Muscle of arm (tissue), 12 donors: ENCODE results near the gene PLOD2. TPM values are rescaled to one million over a fixed set of nuclear protein-coding genes. Genes with fewer than 3 reads are reported as not detected.
"Not testable (repeated sequence)": the region's sequence is repeated elsewhere in the genome, so short reads cannot be mapped to it uniquely, and the experiment has no call there.

ENCODE experiments used
- DNase-seq: peaks from one replicate; pipeline ENCODE4 v3.0.0-alpha.2; 2013
- polyA plus RNA-seq, 12 donors: library from polyadenylated mRNA; unstranded; fragments of 120-200 nt; gene quantifications; one replicate each; pipeline ENCODE4 v1.2.1, GENCODE V29; 2013; ENCODE audit not compliant: insufficient read length in 12 of 12

PLOD2 gene
- polyA plus RNA-seq, 12 donors, result 13.4 to 80.7 (median 26.4) TPM; not detected in 1

- no peak for DNase-seq
These were observed 15.3 kb downstream of the PLOD2 start for GRCh38 chr3:146145642-146146041.

DNA sequence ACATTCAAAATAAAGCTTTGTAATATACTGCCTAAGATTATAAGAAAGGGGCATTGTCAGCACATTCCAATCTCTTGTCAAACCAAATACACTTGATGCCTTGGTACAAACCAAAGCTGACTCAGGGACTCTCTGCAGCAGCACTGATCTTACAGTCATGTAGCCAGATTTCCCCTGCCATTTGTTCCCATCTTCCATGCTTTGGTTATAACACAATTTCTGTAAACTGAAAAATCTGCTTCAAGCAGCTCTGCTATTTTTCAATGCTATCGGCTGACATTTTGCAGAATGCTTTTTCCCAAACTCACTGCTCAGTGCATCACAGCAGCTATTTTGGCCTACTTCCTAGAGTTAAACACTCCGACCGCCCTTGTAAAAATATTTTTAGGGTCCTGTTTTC lies 18.2 kb downstream of the PLOD2 start:
- DNase-seq, result no peak

DNA sequence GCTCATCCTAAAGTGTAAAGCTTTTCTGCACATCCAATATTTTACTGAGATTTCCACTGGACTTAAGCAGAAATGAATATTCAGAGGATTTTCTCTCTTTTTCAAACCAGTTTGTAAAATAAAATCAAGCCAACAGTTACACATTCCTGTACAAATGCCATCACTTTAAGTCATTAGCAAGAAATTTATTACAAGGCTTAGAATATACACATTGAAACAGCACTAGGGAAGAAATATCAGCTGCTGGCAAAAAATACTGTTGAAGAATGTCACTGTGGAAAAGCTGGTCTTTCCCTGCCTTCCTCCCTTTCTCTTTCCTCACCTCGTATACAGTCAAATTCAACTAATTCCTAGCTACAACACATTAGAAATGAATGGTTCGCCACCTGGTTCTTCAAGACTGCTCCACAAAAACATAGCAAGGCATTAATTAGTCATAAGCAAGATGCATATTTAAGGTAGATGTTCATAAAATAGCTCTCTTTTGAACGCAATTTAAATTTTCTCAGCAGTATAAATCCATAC lies 21.3 kb downstream of the PLOD2 start:
- DNase-seq, result no peak

GRCh38 chr3:146138902-146139301 lies 22.1 kb downstream of the PLOD2 start:
- DNase-seq, result no peak

DNA sequence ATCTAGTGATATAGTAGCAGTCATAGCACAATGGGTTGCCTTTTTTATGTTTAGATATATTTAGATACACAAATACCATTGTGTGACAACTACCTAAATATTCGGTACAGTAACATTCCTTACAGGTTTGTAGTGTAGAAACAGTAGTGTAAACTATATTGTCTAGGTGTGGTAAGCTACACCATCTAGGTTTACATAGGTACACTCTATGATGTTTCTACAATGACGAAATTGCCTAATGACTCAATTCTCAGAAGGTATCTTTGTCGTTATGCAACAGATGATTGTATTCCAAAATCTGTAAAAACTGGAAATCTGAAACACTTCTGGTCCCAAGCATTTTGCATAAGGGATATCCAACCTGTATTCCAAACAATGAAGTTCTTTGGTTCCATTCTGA lies 24.3 kb downstream of the PLOD2 start:
- DNase-seq, result no peak

GRCh38 chr3:146134348-146135117 lies 26.5 kb downstream of the PLOD2 start:
- no peak for DNase-seq

DNA sequence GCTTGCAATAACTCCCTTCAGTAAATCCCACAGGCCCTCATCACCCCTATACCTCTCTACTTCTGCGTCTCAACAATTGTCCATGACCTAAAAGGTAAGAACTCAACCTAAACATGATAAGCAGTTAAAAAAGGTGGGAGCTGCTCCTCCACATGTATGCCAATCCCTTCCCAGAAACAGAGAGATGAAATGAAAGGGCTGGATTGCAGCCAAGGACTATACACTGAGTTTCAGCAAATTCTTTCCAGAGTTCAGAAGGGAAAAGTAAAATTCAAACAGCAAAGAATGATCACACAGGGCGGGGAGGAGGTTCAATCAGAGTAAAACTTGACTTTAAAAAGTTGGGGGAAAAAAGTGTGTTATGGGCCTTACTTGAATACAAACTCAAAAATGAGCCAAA lies 27.5 kb downstream of the PLOD2 start:
- peak; percentile 46 for DNase-seq

- no peak for DNase-seq
These were observed 29.2 kb downstream of the PLOD2 start for GRCh38 chr3:146131616-146132410.

- no peak for DNase-seq
These were observed 30.1 kb downstream of the PLOD2 start for GRCh38 chr3:146130881-146131371.

- no peak for DNase-seq
These were observed 31.2 kb downstream of the PLOD2 start for GRCh38 chr3:146129750-146130149.

DNA sequence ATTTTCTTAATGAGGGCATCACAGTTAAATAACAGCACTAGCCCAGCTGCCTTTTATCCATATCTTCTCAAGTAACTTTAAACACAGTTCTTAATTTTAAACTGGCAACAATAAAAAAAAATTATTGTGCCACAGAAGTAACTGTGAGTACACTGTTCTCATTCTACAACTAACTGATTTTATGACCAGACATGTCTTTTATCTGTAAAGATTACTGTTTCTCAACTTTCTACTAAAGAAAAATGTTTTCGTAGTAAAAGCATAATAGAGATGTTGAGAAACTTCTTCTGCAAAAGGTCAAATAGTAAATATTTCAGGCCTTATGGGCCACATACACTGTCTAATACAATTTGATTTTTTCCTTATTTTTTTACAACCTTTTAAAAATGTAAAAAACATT lies 32.0 kb downstream of the PLOD2 start:
- DNase-seq, result no peak

DNA sequence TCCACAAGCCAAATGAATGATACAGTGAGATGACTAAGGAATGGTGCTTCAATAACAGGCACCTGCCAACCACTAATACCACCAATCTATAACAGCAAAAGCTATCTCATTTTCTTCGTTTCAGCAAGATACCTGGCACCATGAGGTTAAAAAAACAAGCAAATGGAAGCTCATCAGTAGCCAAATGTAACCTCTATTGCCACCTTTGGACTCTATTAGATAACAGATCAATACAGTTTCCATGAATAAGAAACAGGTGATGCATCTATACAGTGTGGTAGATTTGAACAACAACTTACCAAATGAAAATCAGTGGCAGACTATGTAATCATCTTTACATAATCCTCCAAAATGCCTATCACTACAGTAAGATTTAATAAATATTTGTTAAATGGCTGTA lies 32.8 kb downstream of the PLOD2 start:
- no peak for DNase-seq

GRCh38 chr3:146125951-146126350 lies 35.0 kb downstream of the PLOD2 start:
- DNase-seq, result no peak

DNA sequence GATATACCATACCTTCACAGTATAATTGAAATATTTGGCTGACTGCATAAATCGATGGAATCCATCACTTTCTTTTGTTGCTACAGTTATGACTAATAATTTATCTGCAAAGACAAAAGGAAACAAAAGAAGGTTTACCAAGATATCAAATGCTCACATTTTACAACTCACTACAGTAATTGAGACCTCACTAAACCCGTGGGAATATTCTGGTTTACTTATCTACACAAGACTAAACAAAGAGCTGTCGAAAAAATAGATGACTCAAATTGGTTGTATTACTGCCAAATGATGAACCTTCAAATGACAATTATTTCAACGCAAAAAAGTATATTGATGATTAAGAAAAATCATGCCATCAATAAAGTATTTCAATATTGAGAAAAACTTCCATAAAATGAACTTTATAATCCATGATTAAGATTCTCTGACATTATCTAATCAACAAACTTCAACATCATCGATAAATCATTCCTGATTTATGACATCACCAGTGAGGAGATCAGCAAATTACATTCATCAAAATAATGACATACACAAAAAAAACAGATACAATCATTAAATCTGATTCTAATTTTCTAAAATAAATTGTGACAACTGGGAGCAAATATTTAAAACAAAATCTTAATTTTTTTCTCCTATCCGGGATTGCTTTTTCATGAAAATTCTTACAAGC lies 36.7 kb downstream of the PLOD2 start:
- DNase-seq, result no peak

GRCh38 chr3:146117406-146118285 lies 43.3 kb downstream of the PLOD2 start:
- DNase-seq, result no peak

GRCh38 chr3:146115619-146116018 lies 45.4 kb downstream of the PLOD2 start:
- DNase-seq, result no peak

- DNase-seq, result not testable (repeated sequence)
These were observed 47.2 kb downstream of the PLOD2 start for GRCh38 chr3:146113804-146114203.

DNA sequence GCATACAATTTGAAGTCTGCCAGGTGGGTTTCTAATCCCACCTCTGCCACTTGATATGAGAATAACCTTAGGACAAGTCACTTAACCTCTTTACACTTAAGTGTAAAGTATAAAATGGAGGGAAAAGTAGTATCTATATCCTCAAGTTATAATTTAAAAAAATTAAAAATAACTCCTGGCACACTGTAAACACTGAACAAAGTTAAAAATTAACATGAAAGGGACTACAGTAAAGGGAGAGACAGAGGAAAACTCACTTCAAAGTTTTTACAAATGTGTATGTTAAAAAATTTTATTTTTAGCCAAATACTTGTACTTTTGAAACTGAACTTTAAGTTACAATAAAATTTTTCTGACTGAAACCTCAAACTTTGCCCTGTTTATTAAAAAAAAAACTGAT lies 49.6 kb downstream of the PLOD2 start:
- DNase-seq, result no peak

DNA sequence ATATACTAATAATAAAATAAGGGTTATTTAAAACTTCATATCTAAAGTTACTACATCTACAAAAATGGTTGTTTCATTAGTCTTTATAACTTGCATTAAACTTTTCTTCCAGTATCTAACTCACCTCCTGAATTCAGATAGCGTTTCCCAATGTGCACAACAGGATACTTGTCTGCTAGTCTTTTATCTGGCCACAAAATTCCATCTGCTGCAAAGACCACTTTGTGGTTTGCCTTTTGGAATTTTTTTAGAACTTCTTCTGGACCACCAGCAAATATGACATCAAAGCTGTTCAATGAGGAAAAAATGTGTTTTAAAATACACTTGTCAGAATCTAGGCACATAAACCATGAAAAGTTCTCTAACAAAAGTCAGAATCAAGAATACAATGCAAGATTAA lies 50.8 kb downstream of the PLOD2 start:
- DNase-seq, result no peak

DNA sequence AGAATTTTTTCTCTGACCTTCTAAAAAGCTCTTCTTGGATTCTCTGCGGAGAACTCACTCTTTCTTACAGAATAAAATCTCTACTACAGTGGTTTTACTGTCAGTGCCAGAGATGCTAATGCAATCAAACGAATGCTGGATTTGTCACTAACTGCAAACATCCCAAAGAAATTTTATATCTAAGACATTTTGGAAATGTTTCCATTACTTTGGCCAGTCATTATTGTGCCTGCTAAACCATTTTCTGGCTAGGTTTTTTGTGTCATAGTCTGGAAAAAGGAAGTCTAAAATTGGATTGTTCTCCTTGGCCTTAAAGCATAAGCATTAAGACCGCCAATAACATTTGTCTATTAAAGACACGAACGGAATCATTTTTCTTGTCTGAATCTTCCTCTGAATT lies 54.0 kb downstream of the PLOD2 start:
- DNase-seq, result peak; percentile 69

- DNase-seq, result no peak
These were observed 56.9 kb downstream of the PLOD2 start for GRCh38 chr3:146104068-146104467.
